ENCODE data around the gene CCSAP. TPM values are rescaled to one million over a fixed set of nuclear protein-coding genes. Genes with fewer than 3 reads are reported as not detected.

Gene CCSAP
- total and polyA plus RNA-seq, 10 of the 15 experiments (the other 5 are each of a cell fraction or from before 2014, with no cell fraction given): 0.75 to 3.4 (median 2.8) TPM

GRCh38 chr1:229344937-229345684 lies 2.3 kb upstream of the CCSAP start:
- H4K20me1 ChIP-seq (ENCODE audit: control insufficient read depth, insufficient read depth): no peaks in the 10 kb centered on the region
- H2AFZ ChIP-seq (ENCODE audit: control insufficient read depth, low read depth, low read length): no peak overlapping the region
- FAIRE-seq (no peak), ATAC-seq (no peak), DNase-seq (ENCODE audit: low read depth, low spot score) (no peak)
- no peak overlapping the region for H3K4me3 ChIP-seq
- no peak for TF ChIP-seq ZNF24 (IDR thresholded peaks at IDR 0.05)
- TF ChIP-seq FOXK2 (IDR thresholded peaks at IDR 0.05): no peak
- no peak for TF ChIP-seq MLLT1 (IDR thresholded peaks at IDR 0.05)
- TF ChIP-seq E2F8 (IDR thresholded peaks at IDR 0.05; ENCODE audit: low read depth, partially characterized antibody): no peak
- no peaks in the 10 kb centered on the region; the same call in 1 of the 3 replicates for H3K9me3 ChIP-seq (replicated peaks; ENCODE audit: control insufficient read depth, insufficient read depth, low read length)
- in situ Hi-C loops (cut with MboI) (no loop called here), intact Hi-C loops (cut with micrococcal nuclease; ENCODE audit: unreplicated experiment) (no loop called here)
- BruUV-seq (replicated peaks): no TSS peak
- no peaks in the 10 kb centered on the region for H3K36me3 ChIP-seq (ENCODE audit: control insufficient read depth in 2 of 2, insufficient read depth in 2 of 2, low read length in 1 of 2)
- SMC1A ChIA-PET (ENCODE audit: uncharacterized antibody, unreplicated experiment): interaction anchor here (1.2 to 1.8 kb wide), 2 partner anchors 8 to 96 kb away, joined by 3 to 4 read pairs; no protein-coding TSS in a partner anchor
- no peak overlapping the region for H3K27ac ChIP-seq (ENCODE audit: control insufficient read depth, insufficient read depth)
- no peak overlapping the region for H3K9ac ChIP-seq (ENCODE audit: control insufficient read depth, insufficient read depth, low read length)
- H3K27me3 ChIP-seq (replicated peaks in 1 of 2; ENCODE audit: control insufficient read depth in 2 of 2, insufficient read depth in 2 of 2, low read length in 1 of 2): peaks cover 0 to 2% of the 10 kb centered on the region in 2 experiments; a peak in 2 of 4 replicates
- POLR2A ChIA-PET: no interaction called here
- peaks cover 6% of the 10 kb centered on the region for H3K79me2 ChIP-seq (ENCODE audit: control insufficient read depth, insufficient read depth, low read length)
- peaks cover 6% of the 10 kb centered on the region for H3K4me1 ChIP-seq (ENCODE audit: control insufficient read depth, insufficient read depth, low read length)
- 54% methylated on average over 8 of the region's 8 CpGs for WGBS (ENCODE audit: insufficient coverage, insufficient replicate concordance, low lambda C conversion rate, missing lambda C conversion rate)
- CTCF ChIA-PET: interaction anchor here (0.9 kb wide), 1 partner anchor 30 kb away, joined by 3 read pairs; no protein-coding TSS in a partner anchor
- RAD21 ChIA-PET (ENCODE audit: unreplicated experiment): no interaction called here
- H3K4me2 ChIP-seq (ENCODE audit: control insufficient read depth, insufficient read depth): no peak overlapping the region

All from GM12878 (cell line).